ENCODE measurements around the gene BCR. TPM values are rescaled to one million over a fixed set of nuclear protein-coding genes. Genes with fewer than 3 reads are reported as not detected.

The BCR gene
- polyA plus RNA-seq, 1 donor (not counting 4 experiments of a cell fraction or from before 2014, with no cell fraction given), result 25.8 TPM

DNA sequence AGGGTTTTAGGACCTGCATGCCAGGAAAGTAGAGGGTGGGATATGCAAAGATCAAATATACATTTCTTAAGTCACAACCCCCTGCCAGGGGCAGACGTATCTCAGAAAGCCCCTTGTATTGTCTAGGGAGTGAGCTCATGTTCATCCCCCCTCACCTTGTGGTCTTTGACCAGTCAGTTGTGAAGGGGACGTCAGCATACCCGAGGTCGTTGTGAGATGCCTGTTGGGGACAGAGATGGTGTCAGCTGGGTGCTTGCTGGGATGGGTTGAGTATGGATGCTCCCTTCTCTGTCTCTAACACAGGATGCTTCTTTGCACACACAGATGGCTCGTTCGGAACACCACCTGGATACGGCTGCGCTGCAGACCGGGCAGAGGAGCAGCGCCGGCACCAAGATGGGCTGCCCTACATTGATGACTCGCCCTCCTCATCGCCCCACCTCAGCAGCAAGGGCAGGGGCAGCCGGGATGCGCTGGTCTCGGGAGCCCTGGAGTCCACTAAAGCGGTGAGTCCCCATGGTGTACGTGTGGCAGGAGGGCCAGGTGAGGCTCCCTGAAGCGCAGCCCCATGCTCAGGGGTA, 73.3 kb downstream of the BCR start:
- H3K4me1 ChIP-seq (ENCODE audit: control insufficient read depth, extremely low read depth, insufficient read depth, low read length), result peaks cover 22% of the 10 kb centered on the region
- TF ChIP-seq, protein P1, sequence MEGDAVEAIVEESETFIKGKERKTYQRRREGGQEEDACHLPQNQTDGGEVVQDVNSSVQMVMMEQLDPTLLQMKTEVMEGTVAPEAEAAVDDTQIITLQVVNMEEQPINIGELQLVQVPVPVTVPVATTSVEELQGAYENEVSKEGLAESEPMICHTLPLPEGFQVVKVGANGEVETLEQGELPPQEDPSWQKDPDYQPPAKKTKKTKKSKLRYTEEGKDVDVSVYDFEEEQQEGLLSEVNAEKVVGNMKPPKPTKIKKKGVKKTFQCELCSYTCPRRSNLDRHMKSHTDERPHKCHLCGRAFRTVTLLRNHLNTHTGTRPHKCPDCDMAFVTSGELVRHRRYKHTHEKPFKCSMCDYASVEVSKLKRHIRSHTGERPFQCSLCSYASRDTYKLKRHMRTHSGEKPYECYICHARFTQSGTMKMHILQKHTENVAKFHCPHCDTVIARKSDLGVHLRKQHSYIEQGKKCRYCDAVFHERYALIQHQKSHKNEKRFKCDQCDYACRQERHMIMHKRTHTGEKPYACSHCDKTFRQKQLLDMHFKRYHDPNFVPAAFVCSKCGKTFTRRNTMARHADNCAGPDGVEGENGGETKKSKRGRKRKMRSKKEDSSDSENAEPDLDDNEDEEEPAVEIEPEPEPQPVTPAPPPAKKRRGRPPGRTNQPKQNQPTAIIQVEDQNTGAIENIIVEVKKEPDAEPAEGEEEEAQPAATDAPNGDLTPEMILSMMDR (optimal IDR thresholded peaks at IDR 0.05 in 1 of 3, IDR thresholded peaks at IDR 0.05 in 1 of 3, conservative IDR thresholded peaks at IDR 0.05 in 1 of 3; ENCODE audit: extremely low read depth in 1 of 3, insufficient read depth in 2 of 3, low read length in 3 of 3), result no peak
- no peak for TF ChIP-seq EZH2 (IDR thresholded peaks at IDR 0.05; ENCODE audit: low read length)
- H3K36me3 ChIP-seq (ENCODE audit: control insufficient read depth in 2 of 2, extremely low read depth in 1 of 2, insufficient read depth in 2 of 2, low read length in 2 of 2), result peaks cover 11 to 19% of the 10 kb centered on the region in 2 experiments
- no peak overlapping the region for H2AFZ ChIP-seq (ENCODE audit: control insufficient read depth, low read length)
- H3K9ac ChIP-seq (ENCODE audit: control insufficient read depth, extremely low read depth, insufficient read depth, low read length), result no peak overlapping the region
- no peaks in the 10 kb centered on the region for H3K9me3 ChIP-seq (ENCODE audit: control insufficient read depth, low read depth, low read length)
- DNase-seq (ENCODE audit: low read depth, low spot score), result no peak
- no peak for FAIRE-seq
- dilution Hi-C loops (cut with MboI; ENCODE audit: extremely low pct_ligation_motif_present, low sequenced_read_pairs), result no loop called here
- H3K9me1 ChIP-seq (ENCODE audit: control insufficient read depth, extremely low read depth, insufficient read depth, low read length), result peaks cover 4% of the 10 kb centered on the region
- H3K79me2 ChIP-seq (ENCODE audit: control insufficient read depth, insufficient read depth, low read length), result peaks cover 41% of the 10 kb centered on the region
- H3K4me2 ChIP-seq (ENCODE audit: control insufficient read depth, extremely low read depth, insufficient read depth, low read depth, low read length), result no peak overlapping the region
- peaks cover 8% of the 10 kb centered on the region for H4K20me1 ChIP-seq (ENCODE audit: control insufficient read depth, extremely low read depth, insufficient read depth, low read length)
- no peak overlapping the region for H3K27ac ChIP-seq (ENCODE audit: control insufficient read depth, insufficient read depth, low read length)
- H3K27me3 ChIP-seq (ENCODE audit: control insufficient read depth, extremely low read depth, insufficient read depth, low read length), result no peaks in the 10 kb centered on the region
- H3K4me3 ChIP-seq (ENCODE audit: control insufficient read depth in 2 of 3, extremely low read depth in 1 of 3, insufficient read depth in 2 of 3, low read depth in 1 of 3, low read length in 3 of 3), result no peak overlapping the region

DNA sequence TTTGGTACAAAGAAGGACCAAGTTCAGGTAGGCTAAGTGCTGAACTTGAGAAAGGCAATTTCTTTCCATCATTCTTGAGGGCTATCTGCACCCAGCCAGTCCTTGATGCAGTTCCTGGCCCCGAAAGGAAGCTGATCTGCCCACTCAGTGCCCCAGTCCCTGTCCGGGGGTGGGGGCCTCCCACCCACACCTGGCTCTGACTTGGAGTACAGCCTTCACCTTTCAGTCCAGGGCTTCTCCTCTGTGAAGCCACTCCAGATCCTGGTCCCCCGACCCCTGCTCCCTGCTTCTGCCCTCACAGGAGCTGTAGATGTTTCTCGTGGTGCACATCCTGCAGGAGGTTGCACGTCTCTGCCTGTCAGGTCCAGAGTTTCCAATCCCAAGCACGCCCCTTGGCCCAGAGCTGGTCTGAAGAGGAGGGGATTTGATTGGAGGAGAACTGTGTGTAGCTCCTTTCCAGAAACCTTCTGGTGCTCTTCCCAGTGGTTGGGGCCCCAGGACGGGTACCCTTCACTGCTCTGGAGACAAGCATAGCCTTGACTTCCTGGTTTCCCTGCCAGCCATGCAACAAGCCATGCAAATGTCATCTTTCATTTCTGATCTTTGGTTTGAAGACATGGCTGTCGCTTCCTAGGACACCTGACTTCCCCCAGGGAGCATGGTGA, 75.3 kb downstream of the BCR start:
- Histone ChIP-seq H3K9me3 (ENCODE audit: control insufficient read depth, low read depth, low read length) (no peaks in the 10 kb centered on the region), H3K79me2 (ENCODE audit: control insufficient read depth, insufficient read depth, low read length) (peaks cover 36% of the 10 kb centered on the region), H2AFZ (ENCODE audit: control insufficient read depth, low read length) (no peak overlapping the region), H3K4me1 (ENCODE audit: control insufficient read depth, extremely low read depth, insufficient read depth, low read length) (peaks cover 21% of the 10 kb centered on the region), H4K20me1 (ENCODE audit: control insufficient read depth, extremely low read depth, insufficient read depth, low read length) (peaks cover 8% of the 10 kb centered on the region), H3K27me3 (ENCODE audit: control insufficient read depth, extremely low read depth, insufficient read depth, low read length) (no peaks in the 10 kb centered on the region), H3K36me3 (ENCODE audit: control insufficient read depth in 2 of 2, extremely low read depth in 1 of 2, insufficient read depth in 2 of 2, low read length in 2 of 2) (peaks cover 17 to 24% of the 10 kb centered on the region in 2 experiments), H3K9me1 (ENCODE audit: control insufficient read depth, extremely low read depth, insufficient read depth, low read length) (peaks cover 4% of the 10 kb centered on the region), H3K9ac (ENCODE audit: control insufficient read depth, extremely low read depth, insufficient read depth, low read length) (no peak overlapping the region), H3K27ac (ENCODE audit: control insufficient read depth, insufficient read depth, low read length) (no peak overlapping the region), H3K4me3 (ENCODE audit: control insufficient read depth in 2 of 3, extremely low read depth in 1 of 3, insufficient read depth in 2 of 3, low read depth in 1 of 3, low read length in 3 of 3) (no peak overlapping the region), H3K4me2 (ENCODE audit: control insufficient read depth, extremely low read depth, insufficient read depth, low read depth, low read length) (no peak overlapping the region)
- DNase-seq (ENCODE audit: low read depth, low spot score) (no peak), FAIRE-seq (no peak)
- dilution Hi-C loops (cut with MboI; ENCODE audit: extremely low pct_ligation_motif_present, low sequenced_read_pairs), result no loop called here
- no peak for TF ChIP-seq EZH2 (IDR thresholded peaks at IDR 0.05; ENCODE audit: low read length)
- TF ChIP-seq, protein P1 (optimal IDR thresholded peaks at IDR 0.05 in 1 of 3, IDR thresholded peaks at IDR 0.05 in 1 of 3, conservative IDR thresholded peaks at IDR 0.05 in 1 of 3; ENCODE audit: extremely low read depth in 1 of 3, insufficient read depth in 2 of 3, low read length in 3 of 3), result no peak
